ENCODE results near the gene CFAP69. TPM values are rescaled to one million over a fixed set of nuclear protein-coding genes. Genes with fewer than 3 reads are reported as not detected.

CFAP69 gene
- total and polyA plus RNA-seq, 10 of the 15 experiments (the other 5 are each of a cell fraction or from before 2014, with no cell fraction given), result 0.11 to 3.1 (median 0.48) TPM; not detected in 1

- TF ChIP-seq ZNF592 (IDR thresholded peaks at IDR 0.05) (no peak), NRF1 (conservative IDR thresholded peaks at IDR 0.05; ENCODE audit: low read depth, low read length) (no peak), ZNF687 (IDR thresholded peaks at IDR 0.05) (peak; percentile 90), ZBED1 (IDR thresholded peaks at IDR 0.05; ENCODE audit: borderline replicate concordance) (no peak), SIN3A (IDR thresholded peaks at IDR 0.05; ENCODE audit: low read depth, low read length) (no peak), TARDBP (IDR thresholded peaks at IDR 0.05; ENCODE audit: borderline replicate concordance) (no peak), CHD2 (IDR thresholded peaks at IDR 0.05; ENCODE audit: borderline replicate concordance, low read depth, low read length) (0 out of 2 replicates have a peak, but pooled peaks have one; percentile 15), SMAD1 (IDR thresholded peaks at IDR 0.05; ENCODE audit: low read depth, partially characterized antibody) (peak; percentile 52), ZBTB40 (IDR thresholded peaks at IDR 0.05; ENCODE audit: borderline replicate concordance) (no peak; the same call in 1 of the 2 replicates), ATF2 (IDR thresholded peaks at IDR 0.05; ENCODE audit: low read length) (peak; percentile 85), CTCF (IDR thresholded peaks at IDR 0.05 in 2 of 3, conservative IDR thresholded peaks at IDR 0.05 in 1 of 3; ENCODE audit: control insufficient read depth in 2 of 3, extremely low read depth in 1 of 3, insufficient read depth in 1 of 3, low read depth in 3 of 3, low read length in 3 of 3) (no peak), YBX1 (IDR thresholded peaks at IDR 0.05) (no peak)
Observed at GRCh38 chr7:90242369-90243168, 2.4 kb upstream of the CFAP69 start (continued).

Measured in GM12878 (cell line).